Sigmoid colon (tissue), 7 donors: ENCODE data around the gene ZNF366. TPM values are rescaled to one million over a fixed set of nuclear protein-coding genes. Genes with fewer than 3 reads are reported as not detected.
A peak's percentile ranks its signal among the peaks of the same experiment; 100 is the strongest.

Experiments
- DNase-seq: peaks from one replicate; pipeline ENCODE4 v3.0.0-alpha.2; 2019
- H3K27ac ChIP-seq, 4 donors: fragments of 200-600 bp; sonication (generic); one replicate each; pipeline ENCODE4 v1.5.1; 2016 to 2019; ENCODE audit warnings: mild to moderate bottlenecking in 1 of 4
- H3K27me3 ChIP-seq, 3 donors: fragments of 200-600 bp; sonication (generic); one replicate each; pipeline ENCODE4 v1.5.1; 2019; ENCODE audit warnings: mild to moderate bottlenecking in 1 of 3
- H3K36me3 ChIP-seq, 4 donors: fragments of 200-600 bp; sonication (generic); one replicate each; pipeline ENCODE4 v1.5.1; 2016 to 2019
- H3K4me1 ChIP-seq, 4 donors: fragments of 200-600 bp; sonication (generic); one replicate each; pipeline ENCODE4 v1.5.1; 2017 to 2019
- H3K4me3 ChIP-seq, 4 donors: fragments of 200-600 bp; sonication (generic); one replicate each; pipeline ENCODE4 v1.5.1; 2017 to 2019; ENCODE audit warnings: mild to moderate bottlenecking in 2 of 4, moderate library complexity in 1 of 4
- H3K9me3 ChIP-seq, 4 donors: fragments of 200-600 bp in 3 of 4; sonication (generic) in 3 of 4; one replicate each; pipeline versions ENCODE4 v1.5.1 to v1.6.1; 2013 to 2019
- EP300 ChIP-seq, 4 donors: sonication (generic); formaldehyde crosslinking; IDR thresholded peaks; one replicate each; pipeline ENCODE4 v1.6.1; 2017; ENCODE audit warnings: antibody characterized with exemption in 4 of 4
- POLR2A ChIP-seq, 2 donors: fragments of 450-650 bp; IDR thresholded peaks; one replicate each; pipeline ENCODE4 v1.6.1; 2016; ENCODE audit warnings: antibody characterized with exemption in 2 of 2, mild to moderate bottlenecking in 2 of 2, moderate library complexity in 2 of 2
- POLR2AphosphoS5 ChIP-seq, 4 donors: sonication (generic); formaldehyde crosslinking; IDR thresholded peaks; one replicate each; pipeline ENCODE4 v1.6.1; 2017; ENCODE audit warnings: antibody characterized with exemption in 4 of 4
- WGBS, 2 donors: extraction: QIAGEN DNeasy Blood & Tissue Kit; methylation state at CpG; one replicate each; pipeline ENCODE4 v1.1.7; 2013; 5-methylcytosine and 5-hydroxymethylcytosine counted together
- intact Hi-C: fragments of 100-400 bp; cut with DNase I; formaldehyde crosslinking; loops from one replicate; pipeline ENCODE4 v1.15.1; 2023
- polyA plus RNA-seq, 3 donors: library from polyadenylated mRNA; stranded (reverse); fragments of 200-250 nt; gene quantifications; one replicate each; pipeline ENCODE4 v1.2.3, GENCODE V29; 2013
- total RNA-seq, 4 donors: library from RNA; depleted of rRNA; stranded (reverse); fragments of >200 nt; gene quantifications; one replicate each; pipeline ENCODE4 v1.1.0, GENCODE V29; 2016
- TF ChIP-seq, protein P1 (sequence below), 4 experiments: fragments of 450-650 bp in 3 of 4; fragments of 200-600 bp in 1 of 4; IDR thresholded peaks; one replicate each; pipeline ENCODE4 v1.5.1; 2016 to 2019; ENCODE audit warnings: antibody characterized with exemption in 4 of 4, mild to moderate bottlenecking in 3 of 4, moderate library complexity in 2 of 4
- donor health status: healthy with polysubstance abuse.
- donor health status: Bipolar disorder and iron deficiency.
- donor health status: healthy.

The ZNF366 gene
- total and polyA plus RNA-seq, 7 donors = 0.46 to 3.9 (median 1.8) TPM

GRCh38 chr5:72497823-72498222 lies 9.4 kb downstream of the ZNF366 start:
- TF ChIP-seq EP300 (IDR thresholded peaks at IDR 0.05) (no peak), POLR2AphosphoS5 (IDR thresholded peaks at IDR 0.05) (no peak)
- no peak for DNase-seq
- peaks cover 0 to 15% (median 7%) of the 10 kb centered on the region in 4 donors for H3K4me1 ChIP-seq
- no peaks in the 10 kb centered on the region for H3K36me3 ChIP-seq
- no peaks in the 10 kb centered on the region for H3K9me3 ChIP-seq
- 16 to 57% methylated on average over 3 of the region's 3 CpGs for WGBS, 2 donors
- no peak overlapping the region for H3K27ac ChIP-seq
- H3K4me3 ChIP-seq = no peak overlapping the region
- intact Hi-C loops = no loop called here
- H3K27me3 ChIP-seq = no peaks in the 10 kb centered on the region

DNA sequence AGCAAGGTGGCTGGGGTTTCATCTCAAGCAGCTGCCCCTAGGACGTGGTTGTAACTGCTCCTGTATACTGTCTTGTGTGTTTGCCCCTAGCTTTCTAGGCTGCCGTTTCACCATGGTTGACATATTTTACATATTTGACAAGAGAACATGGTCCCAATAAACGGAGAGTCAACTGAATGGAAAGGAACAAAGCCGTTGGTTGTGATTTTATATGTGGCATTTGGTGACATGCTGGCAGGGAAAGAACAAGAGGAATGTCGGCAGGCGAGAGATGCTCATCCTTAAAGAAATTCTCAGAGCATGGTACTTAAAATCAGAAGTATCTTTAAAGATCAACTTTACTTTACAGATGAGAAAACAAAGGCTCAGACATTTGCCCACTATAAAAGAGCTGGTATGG lies 11.8 kb downstream of the ZNF366 start:
- H3K36me3 ChIP-seq = no peaks in the 10 kb centered on the region
- TF ChIP-seq POLR2AphosphoS5 (IDR thresholded peaks at IDR 0.05) = no peak
- no peak for TF ChIP-seq EP300 (IDR thresholded peaks at IDR 0.05)
- TF ChIP-seq POLR2A (IDR thresholded peaks at IDR 0.05) = no peak
- TF ChIP-seq, protein P1, sequence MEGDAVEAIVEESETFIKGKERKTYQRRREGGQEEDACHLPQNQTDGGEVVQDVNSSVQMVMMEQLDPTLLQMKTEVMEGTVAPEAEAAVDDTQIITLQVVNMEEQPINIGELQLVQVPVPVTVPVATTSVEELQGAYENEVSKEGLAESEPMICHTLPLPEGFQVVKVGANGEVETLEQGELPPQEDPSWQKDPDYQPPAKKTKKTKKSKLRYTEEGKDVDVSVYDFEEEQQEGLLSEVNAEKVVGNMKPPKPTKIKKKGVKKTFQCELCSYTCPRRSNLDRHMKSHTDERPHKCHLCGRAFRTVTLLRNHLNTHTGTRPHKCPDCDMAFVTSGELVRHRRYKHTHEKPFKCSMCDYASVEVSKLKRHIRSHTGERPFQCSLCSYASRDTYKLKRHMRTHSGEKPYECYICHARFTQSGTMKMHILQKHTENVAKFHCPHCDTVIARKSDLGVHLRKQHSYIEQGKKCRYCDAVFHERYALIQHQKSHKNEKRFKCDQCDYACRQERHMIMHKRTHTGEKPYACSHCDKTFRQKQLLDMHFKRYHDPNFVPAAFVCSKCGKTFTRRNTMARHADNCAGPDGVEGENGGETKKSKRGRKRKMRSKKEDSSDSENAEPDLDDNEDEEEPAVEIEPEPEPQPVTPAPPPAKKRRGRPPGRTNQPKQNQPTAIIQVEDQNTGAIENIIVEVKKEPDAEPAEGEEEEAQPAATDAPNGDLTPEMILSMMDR (IDR thresholded peaks at IDR 0.05) = no peak
- no peaks in the 10 kb centered on the region for H3K9me3 ChIP-seq
- peaks cover 0 to 14% (median 5%) of the 10 kb centered on the region in 4 donors for H3K4me1 ChIP-seq
- H3K4me3 ChIP-seq = no peak overlapping the region
- no peak for DNase-seq
- 82 to 88% methylated on average over 6 of the region's 6 CpGs for WGBS, 2 donors
- peak overlapping the region in 1 of 4 donors; percentile 45 for H3K27ac ChIP-seq
- intact Hi-C loops = no loop called here
- no peaks in the 10 kb centered on the region for H3K27me3 ChIP-seq

GRCh38 chr5:72494623-72495124 lies 12.5 kb downstream of the ZNF366 start:
- peak in 2 of 4 donors; percentile 50 for TF ChIP-seq POLR2AphosphoS5 (IDR thresholded peaks at IDR 0.05)
- no peak for TF ChIP-seq EP300 (IDR thresholded peaks at IDR 0.05)
- WGBS, 2 donors = 71 to 76% methylated on average over 5 of the region's 5 CpGs

GRCh38 chr5:72489536-72489935 lies 17.7 kb downstream of the ZNF366 start:
- Histone ChIP-seq H3K36me3 (no peaks in the 10 kb centered on the region), H3K4me3 (no peak overlapping the region), H3K27me3 (no peaks in the 10 kb centered on the region), H3K9me3 (no peaks in the 10 kb centered on the region), H3K4me1 (peaks cover 0 to 21% (median 12%) of the 10 kb centered on the region in 4 donors), H3K27ac (no peak overlapping the region)
- no peak for DNase-seq
- no peak for TF ChIP-seq POLR2AphosphoS5 (IDR thresholded peaks at IDR 0.05)
- TF ChIP-seq, protein P1 (IDR thresholded peaks at IDR 0.05) = no peak
- no peak for TF ChIP-seq POLR2A (IDR thresholded peaks at IDR 0.05)
- TF ChIP-seq EP300 (IDR thresholded peaks at IDR 0.05) = no peak
- intact Hi-C loops = no loop called here

More at GRCh38 chr5:72494623-72495124, 12.5 kb downstream of the ZNF366 start:
- Histone ChIP-seq H3K9me3 (no peaks in the 10 kb centered on the region), H3K27me3 (no peaks in the 10 kb centered on the region), H3K27ac (peak overlapping the region in 2 of 4 donors; percentile 20 to 45), H3K4me1 (peaks cover 0 to 14% (median 5%) of the 10 kb centered on the region in 4 donors), H3K4me3 (no peak overlapping the region), H3K36me3 (no peaks in the 10 kb centered on the region)
- intact Hi-C loops = no loop called here
- no peak for DNase-seq

GRCh38 chr5:72488756-72489155 lies 18.5 kb downstream of the ZNF366 start:
- Histone ChIP-seq H3K27me3 (no peaks in the 10 kb centered on the region), H3K27ac (no peak overlapping the region), H3K36me3 (no peaks in the 10 kb centered on the region), H3K4me3 (no peak overlapping the region), H3K4me1 (peaks cover 0 to 21% (median 12%) of the 10 kb centered on the region in 4 donors), H3K9me3 (no peaks in the 10 kb centered on the region)
- TF ChIP-seq EP300 (IDR thresholded peaks at IDR 0.05) (no peak), POLR2AphosphoS5 (IDR thresholded peaks at IDR 0.05) (no peak), POLR2A (IDR thresholded peaks at IDR 0.05) (no peak)
- TF ChIP-seq, protein P1 (IDR thresholded peaks at IDR 0.05) = no peak
- no peak for DNase-seq
- intact Hi-C loops = no loop called here

GRCh38 chr5:72487177-72487576 lies 20.0 kb downstream of the ZNF366 start:
- Histone ChIP-seq H3K9me3 (no peaks in the 10 kb centered on the region), H3K4me3 (no peak overlapping the region), H3K36me3 (no peaks in the 10 kb centered on the region), H3K27ac (peak overlapping the region in 3 of 4 donors; percentile 0 to 60 (median 58)), H3K27me3 (no peaks in the 10 kb centered on the region), H3K4me1 (peaks cover 0 to 21% (median 12%) of the 10 kb centered on the region in 4 donors)
- TF ChIP-seq POLR2A (IDR thresholded peaks at IDR 0.05) = no peak
- TF ChIP-seq, protein P1 (IDR thresholded peaks at IDR 0.05) = no peak
- TF ChIP-seq POLR2AphosphoS5 (IDR thresholded peaks at IDR 0.05) = no peak
- no peak for TF ChIP-seq EP300 (IDR thresholded peaks at IDR 0.05)
- intact Hi-C loops = no loop called here
- WGBS, 2 donors = 89 to 92% methylated on average over 2 of the region's 2 CpGs
- no peak for DNase-seq
